Right lobe of liver (tissue), 6 donors: ENCODE results near the gene ADGRB3. TPM values are rescaled to one million over a fixed set of nuclear protein-coding genes. Genes with fewer than 3 reads are reported as not detected.

Source experiments
- ATAC-seq, 4 donors: fragments of 200-7000 bp; cut with Tn5 transposase; one replicate each; pipeline ENCODE4 v1.9.1; 2020; ENCODE audit warnings: mild to moderate bottlenecking in 4 of 4, moderate library complexity in 4 of 4
- DNase-seq, 3 donors: peaks; one replicate each; pipeline ENCODE4 v3.0.0-alpha.2; 2020
- H3K27ac ChIP-seq, 3 donors: fragments of 200-600 bp; one replicate each; pipeline ENCODE4 v1.8.0; 2022
- H3K27me3 ChIP-seq, 2 donors: fragments of 200-600 bp; one replicate each; pipeline ENCODE4 v1.8.0; 2022
- H3K36me3 ChIP-seq, 4 donors: fragments of 200-600 bp; sonication (generic) in 1 of 4; one replicate each; pipeline versions ENCODE4 v1.5.1 to v1.8.0; 2017 to 2022; ENCODE audit warnings: control low read depth in 1 of 4
- H3K4me1 ChIP-seq, 4 donors: fragments of 200-600 bp; sonication (generic) in 1 of 4; one replicate each; pipeline versions ENCODE4 v1.5.1 to v1.8.0; 2017 to 2022; ENCODE audit warnings: control low read depth in 1 of 4
- H3K4me3 ChIP-seq, 3 donors: fragments of 200-600 bp; one replicate each; pipeline ENCODE4 v1.8.0; 2022
- H3K9me3 ChIP-seq, 4 donors: fragments of 200-600 bp; sonication (generic) in 1 of 4; one replicate each; pipeline versions ENCODE4 v1.5.1 to v1.8.0; 2017 to 2022; ENCODE audit warnings: control low read depth in 1 of 4
- CTCF ChIP-seq, 4 donors: fragments of 200-600 bp in 3 of 4; fragments of 450-650 bp in 1 of 4; IDR thresholded peaks; one replicate each; pipeline versions ENCODE4 v1.5.1 to v1.8.0; 2016 to 2022; ENCODE audit warnings: antibody characterized with exemption in 4 of 4, mild to moderate bottlenecking in 2 of 4
- POLR2A ChIP-seq: fragments of 450-650 bp; IDR thresholded peaks from one replicate; pipeline ENCODE4 v1.6.1; 2017; ENCODE audit warnings: antibody characterized with exemption, mild to moderate bottlenecking
- WGBS: methylation state at CpG from one replicate; pipeline ENCODE4 v1.1.6; 2018; ENCODE audit warnings: low coverage, low lambda C conversion rate; ENCODE audit not compliant: insufficient coverage; ENCODE audit errors: missing lambda C conversion rate; 5-methylcytosine and 5-hydroxymethylcytosine counted together
- intact Hi-C, 2 donors: fragments of 100-400 bp; cut with DNase I; formaldehyde crosslinking; loops; one replicate each; pipeline versions ENCODE4 v1.11.2 to v1.14.1; 2022
- total RNA-seq, 6 experiments: library from RNA; depleted of rRNA in 2 of 6; stranded (reverse); fragments of >200 nt in 2 of 6; fragmentation: NEBNext Ultra II Directional in 3 of 6; extraction: Animal tissue kit (Norgen Biotek cat#: 25700) in 3 of 6; gene quantifications; one replicate each; pipeline versions ENCODE4 v1.1.0 to v1.2.4, GENCODE V29; 2016 to 2023
- donor health status: DM: no; HTN: yes; CAD: no.
- donor health status: DM: no; HTN: no; CAD: no.
- donor health status: DM: no; HTN: no; CAD: no.
- donor health status: DM: no; HTN: yes; CAD: no.
- donor health status: DM: no; HTN: yes; CAD: no.

ADGRB3 gene
- total RNA-seq, 6 experiments from 2014 or later = 0.18 to 0.42 (median 0.24) TPM

DNA sequence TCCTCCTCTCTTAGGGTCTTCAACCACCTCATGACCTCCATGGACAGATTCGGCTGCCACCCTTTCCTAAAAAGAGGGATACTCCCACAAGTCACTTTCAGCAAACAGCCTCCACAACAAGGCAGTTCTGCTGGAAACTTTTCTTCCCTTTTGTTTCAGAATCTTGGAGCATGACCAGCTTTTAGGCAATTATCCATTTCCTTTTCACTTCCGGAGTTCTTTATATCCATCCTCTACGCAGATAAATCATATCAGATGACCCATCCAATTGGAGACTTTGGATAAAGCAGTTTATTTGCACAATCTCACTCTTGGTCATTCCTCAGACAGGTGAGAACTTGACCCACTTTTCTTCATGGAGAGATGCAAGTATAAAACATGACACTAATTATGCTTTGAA lies 763.2 kb downstream of the ADGRB3 start:
- H3K4me1 ChIP-seq = no peaks in the 10 kb centered on the region
- H3K27ac ChIP-seq = no peak overlapping the region
- no peaks in the 10 kb centered on the region for H3K9me3 ChIP-seq
- ATAC-seq (no peak), DNase-seq (no peak)
- intact Hi-C loops = no loop called here
- H3K36me3 ChIP-seq = no peaks in the 10 kb centered on the region
- no peaks in the 10 kb centered on the region for H3K27me3 ChIP-seq
- no peak for TF ChIP-seq POLR2A
- no peak for TF ChIP-seq CTCF (IDR thresholded peaks at IDR 0.05)
- no peak overlapping the region for H3K4me3 ChIP-seq
- WGBS = 13% methylated on average over 2 of the region's 3 CpGs

DNA sequence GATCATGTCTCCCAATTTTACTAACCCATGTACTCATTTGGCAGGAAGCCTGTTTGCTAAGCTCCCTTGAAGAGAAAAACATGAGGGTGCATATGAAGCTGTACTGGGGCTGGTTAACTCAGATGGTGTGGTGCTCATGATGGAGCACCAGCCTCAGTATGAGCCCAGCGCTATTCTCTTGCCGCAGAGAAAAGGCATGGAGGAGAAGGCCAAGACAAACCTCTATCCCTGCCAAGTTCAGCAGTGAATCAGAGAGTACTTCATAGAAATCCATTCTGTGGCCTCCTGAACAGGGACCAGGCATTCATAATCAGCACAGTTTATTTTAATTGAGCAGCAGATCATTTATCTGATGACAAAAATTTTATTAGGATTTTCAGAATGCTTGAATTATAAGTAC lies 763.6 kb downstream of the ADGRB3 start:
- TF ChIP-seq POLR2A (no peak), CTCF (IDR thresholded peaks at IDR 0.05) (no peak)
- intact Hi-C loops = no loop called here
- WGBS = 82% methylated on average over 2 of the region's 2 CpGs

GRCh38 chr6:69408886-69409285 lies 773.8 kb downstream of the ADGRB3 start:
- ATAC-seq (no peak), DNase-seq (no peak)
- no peak for TF ChIP-seq POLR2A
- H3K4me1 ChIP-seq = no peaks in the 10 kb centered on the region
- no peak overlapping the region for H3K27ac ChIP-seq
- no peaks in the 10 kb centered on the region for H3K9me3 ChIP-seq
- no peaks in the 10 kb centered on the region for H3K27me3 ChIP-seq
- 0% methylated on average over 1 of the region's 3 CpGs for WGBS
- H3K4me3 ChIP-seq = no peak overlapping the region
- intact Hi-C loops = no loop called here
- H3K36me3 ChIP-seq = no peaks in the 10 kb centered on the region

More for the DNA sequence above, 763.6 kb downstream of the ADGRB3 start:
- H3K4me3 ChIP-seq = no peak overlapping the region
- no peak for DNase-seq
- H3K27ac ChIP-seq = no peak overlapping the region
- no peaks in the 10 kb centered on the region for H3K36me3 ChIP-seq
- no peaks in the 10 kb centered on the region for H3K4me1 ChIP-seq
- H3K9me3 ChIP-seq = no peaks in the 10 kb centered on the region
- H3K27me3 ChIP-seq = no peaks in the 10 kb centered on the region
- no peak for ATAC-seq

DNA sequence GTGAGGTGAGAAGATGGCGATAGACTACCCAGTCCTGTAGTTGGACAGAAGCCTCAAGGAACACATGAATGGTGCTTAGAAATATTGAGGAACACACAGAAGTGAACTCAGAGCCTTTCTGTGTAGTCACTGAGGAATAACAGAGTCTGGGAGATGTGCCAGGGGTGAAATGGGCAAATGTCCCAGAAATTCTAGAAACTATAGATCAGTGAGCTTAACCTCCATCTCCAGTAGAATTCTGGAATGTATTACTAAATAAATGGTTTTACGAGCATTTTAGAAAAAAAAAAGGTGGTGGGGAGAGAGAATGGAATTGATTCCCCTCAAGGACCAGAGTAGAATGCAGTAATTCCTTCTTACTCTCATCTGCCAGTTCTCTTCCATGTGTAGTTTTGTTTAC lies 781.7 kb downstream of the ADGRB3 start:
- Histone ChIP-seq H3K27me3 (no peaks in the 10 kb centered on the region), H3K4me3 (no peak overlapping the region), H3K27ac (no peak overlapping the region), H3K4me1 (no peaks in the 10 kb centered on the region), H3K9me3 (no peaks in the 10 kb centered on the region), H3K36me3 (no peaks in the 10 kb centered on the region)
- no peak for ATAC-seq
- TF ChIP-seq CTCF (IDR thresholded peaks at IDR 0.05) (no peak), POLR2A (no peak)
- intact Hi-C loops = no loop called here
- 31% methylated on average over 2 of the region's 2 CpGs for WGBS
- no peak for DNase-seq

- DNase-seq (no peak), ATAC-seq (no peak)
- intact Hi-C loops = no loop called here
- no peaks in the 10 kb centered on the region for H3K27me3 ChIP-seq
- no peak for TF ChIP-seq CTCF (IDR thresholded peaks at IDR 0.05)
- no peak for TF ChIP-seq POLR2A
- H3K27ac ChIP-seq = no peak overlapping the region
- no peak overlapping the region for H3K4me3 ChIP-seq
- H3K36me3 ChIP-seq = no peaks in the 10 kb centered on the region
- H3K9me3 ChIP-seq = no peaks in the 10 kb centered on the region
- no peaks in the 10 kb centered on the region for H3K4me1 ChIP-seq
These were observed 786.2 kb downstream of the ADGRB3 start for GRCh38 chr6:69421269-69421668.
